NCI-H510A treated with DMSO at 0.1 percent for 48 hours (cell line): ENCODE measurements around the gene GOT1.

Source experiments
- DNase-seq: peaks from one replicate; lab custom pipeline; 2025; lab: John Stamatoyannopoulos, UW

GOT1 gene

GRCh38 chr10:99430451-99431189, at the start of gene GOT1:
GOT1 (minus strand) TSS chr10:99430624; CDS start chr10:99430565, 59 bp downstream.
- peak; percentile 99 for DNase-seq

GRCh38 chr10:99470327-99470726, 39.9 kb upstream of the GOT1 start:
- no peak for DNase-seq

GRCh38 chr10:99467236-99467999, 37.0 kb upstream of the GOT1 start:
- no peak for DNase-seq

- no peak for DNase-seq
Measured at GRCh38 chr10:99466632-99467223, 36.3 kb upstream of the GOT1 start.

GRCh38 chr10:99461230-99461629, 30.8 kb upstream of the GOT1 start:
- DNase-seq = no peak

GRCh38 chr10:99460070-99460469, 29.6 kb upstream of the GOT1 start:
- no peak for DNase-seq

- no peak for DNase-seq
Measured at GRCh38 chr10:99459217-99459616, 28.8 kb upstream of the GOT1 start.

GRCh38 chr10:99457813-99458212, 27.4 kb upstream of the GOT1 start:
- DNase-seq = no peak

GRCh38 chr10:99456931-99457288, 26.5 kb upstream of the GOT1 start:
- no peak for DNase-seq

GRCh38 chr10:99456207-99456930, 25.9 kb upstream of the GOT1 start:
- no peak for DNase-seq

GRCh38 chr10:99451981-99452380, 21.6 kb upstream of the GOT1 start:
- no peak for DNase-seq

- DNase-seq = no peak
Measured at GRCh38 chr10:99451499-99451788, 21.0 kb upstream of the GOT1 start.

GRCh38 chr10:99450624-99451498, 20.4 kb upstream of the GOT1 start:
- DNase-seq = no peak

GRCh38 chr10:99450156-99450555, 19.7 kb upstream of the GOT1 start:
- no peak for DNase-seq

- DNase-seq = no peak
Measured at GRCh38 chr10:99449023-99449422, 18.6 kb upstream of the GOT1 start.

GRCh38 chr10:99444383-99445045, 14.1 kb upstream of the GOT1 start:
- no peak for DNase-seq

- no peak for DNase-seq
Measured at GRCh38 chr10:99443500-99443899, 13.1 kb upstream of the GOT1 start.

- no peak for DNase-seq
Measured at GRCh38 chr10:99442394-99442793, 12.0 kb upstream of the GOT1 start.

- DNase-seq = no peak
Measured at GRCh38 chr10:99438890-99439289, 8.5 kb upstream of the GOT1 start.

GRCh38 chr10:99435986-99436638, 5.7 kb upstream of the GOT1 start:
- peak; percentile 69 for DNase-seq
